SK-N-MC (cell line): ENCODE data around the gene DNAH8.

ENCODE experiments used
- DNase-seq: peaks from one replicate; pipeline ENCODE4 v3.0.0-alpha.2; 2011; ENCODE audit warnings: low read depth, low spot score
- H3K27ac ChIP-seq: fragments of 200-600 bp; sonication (generic); 2 replicates; pipeline ENCODE4 v1.5.1; 2016; ENCODE audit warnings: mixed run types
- H3K36me3 ChIP-seq: fragments of 200-600 bp; sonication (generic); 2 replicates; pipeline ENCODE4 v1.6.1; 2017; ENCODE audit warnings: antibody characterized with exemption, low read length, mixed read lengths; ENCODE audit not compliant: insufficient read depth
- H3K4me3 ChIP-seq: fragments of 200-600 bp; sonication (generic); 2 replicates; pipeline ENCODE4 v1.5.1; 2016
- H3K9ac ChIP-seq: fragments of 200-600 bp; sonication (generic); 2 replicates; pipeline ENCODE4 v1.8.0; 2017; ENCODE audit warnings: mixed run types, mixed read lengths; ENCODE audit not compliant: insufficient read length
- H3K9me3 ChIP-seq: fragments of 200-600 bp; sonication (generic); 2 replicates; pipeline ENCODE4 v1.6.1; 2017; ENCODE audit warnings: low read depth, mild to moderate bottlenecking, antibody characterized with exemption, low read length, moderate library complexity, mixed read lengths
- EZH2 ChIP-seq: fragments of 200-600 bp; sonication (generic); IDR thresholded peaks from one replicate; pipeline ENCODE4 v1.6.1; 2017; ENCODE audit warnings: antibody characterized with exemption
- FOXP2 ChIP-seq: optimal IDR thresholded peaks from 2 replicates; pipeline ENCODE3; 2011; ENCODE audit warnings: mild to moderate bottlenecking, moderate library complexity; ENCODE audit not compliant: insufficient read depth; ENCODE audit errors: extremely low read length, control extremely low read depth
- POLR2AphosphoS5 ChIP-seq: IDR thresholded peaks from 2 replicates; pipeline ENCODE4 v1.6.1; 2012; ENCODE audit warnings: mild to moderate bottlenecking, low read depth, low read length, borderline replicate concordance

DNAH8 gene

DNA sequence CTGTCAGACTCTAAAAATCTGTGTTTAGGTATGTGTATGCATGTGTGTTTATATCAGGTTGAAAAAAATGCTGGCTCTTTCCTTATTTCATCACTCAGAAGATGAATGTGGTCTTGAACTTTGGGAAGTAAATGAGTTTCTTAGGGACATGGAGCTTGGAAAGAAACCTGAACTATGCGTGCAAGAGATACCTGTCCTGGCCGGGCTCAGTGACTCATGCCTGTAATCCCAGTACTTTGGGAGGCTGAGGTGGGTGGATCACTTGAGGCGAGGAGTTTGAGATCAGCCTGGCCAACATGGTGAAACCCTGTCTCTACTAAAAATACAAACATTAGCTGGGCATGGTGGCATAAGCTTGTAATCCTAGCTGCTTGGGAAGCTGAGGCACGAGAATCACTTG lies 329.1 kb downstream of the DNAH8 start:
- no peak for TF ChIP-seq POLR2AphosphoS5
- TF ChIP-seq FOXP2: no peak
- no peak for TF ChIP-seq EZH2
- no peak overlapping the region for H3K4me3 ChIP-seq
- no peak for DNase-seq
- no peaks in the 10 kb centered on the region for H3K9me3 ChIP-seq
- no peak overlapping the region for H3K27ac ChIP-seq
- no peaks in the 10 kb centered on the region for H3K36me3 ChIP-seq
- H3K9ac ChIP-seq: no peak overlapping the region

- Histone ChIP-seq H3K36me3 (no peaks in the 10 kb centered on the region), H3K27ac (no peak overlapping the region), H3K4me3 (no peak overlapping the region), H3K9ac (no peak overlapping the region), H3K9me3 (no peaks in the 10 kb centered on the region)
- TF ChIP-seq EZH2 (no peak), POLR2AphosphoS5 (no peak), FOXP2 (no peak)
- DNase-seq: no peak
Measured at GRCh38 chr6:39047434-39048327, 332.6 kb downstream of the DNAH8 start.

DNA sequence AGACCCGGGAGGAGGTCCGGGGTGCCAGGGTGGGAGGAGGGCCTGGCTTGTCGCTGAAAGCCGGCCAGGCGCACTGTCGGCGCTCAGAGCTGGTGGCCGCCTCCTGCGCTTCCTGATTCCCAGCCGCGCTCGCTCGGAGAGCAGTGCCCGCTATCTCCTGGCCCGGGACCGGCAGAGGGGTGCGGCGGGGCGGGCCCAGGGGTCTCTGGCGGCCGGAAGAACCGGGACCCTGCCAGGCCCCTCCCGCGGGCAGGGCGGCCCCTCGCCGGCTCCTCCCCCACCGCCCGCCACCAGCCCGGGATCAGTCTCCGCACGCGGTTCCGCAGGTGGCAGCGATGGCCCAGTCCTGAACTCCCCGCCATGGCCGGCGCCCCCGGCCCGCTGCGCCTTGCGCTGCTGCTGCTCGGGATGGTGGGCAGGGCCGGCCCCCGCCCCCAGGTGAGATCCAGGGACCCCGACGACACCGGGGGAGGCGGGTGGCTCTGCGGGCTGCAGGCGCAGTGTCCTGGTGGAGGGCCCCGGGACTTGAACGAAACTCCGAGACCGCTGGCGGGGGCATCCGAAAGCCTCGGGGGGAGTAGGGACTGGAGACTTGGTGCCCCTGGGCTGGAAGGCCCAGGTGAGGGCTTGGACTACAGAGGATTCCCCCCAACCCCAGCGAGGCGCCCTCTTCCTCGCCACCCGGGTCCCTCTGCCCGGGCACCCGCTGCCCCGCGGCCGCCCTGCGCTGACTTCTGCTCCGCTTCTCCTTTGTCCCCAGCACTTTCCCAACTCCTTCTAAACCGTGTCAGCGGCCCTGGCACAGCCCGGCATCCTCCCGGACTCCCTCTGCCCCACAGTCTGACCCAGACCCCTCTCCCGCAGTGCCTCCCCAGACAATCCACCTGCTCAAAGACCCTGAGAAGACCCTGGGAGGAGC lies 333.6 kb downstream of the DNAH8 start, which contains the start of gene GLP1R:
Gene GLP1R (plus strand): TSS at position 301 of the 919 bp plus-strand sequence. CDS start 60 bp downstream, at position 361.
- no peaks in the 10 kb centered on the region for H3K9me3 ChIP-seq
- H3K9ac ChIP-seq: no peak within 1 kb of the TSS
- no peak within 1 kb of the TSS for H3K27ac ChIP-seq
- no peak for DNase-seq
- TF ChIP-seq EZH2 (peak; percentile 5), FOXP2 (no peak)
- no peak within 1 kb of the TSS for H3K4me3 ChIP-seq
- no peaks in the 10 kb centered on the region for H3K36me3 ChIP-seq

- H3K36me3 ChIP-seq: no peaks in the 10 kb centered on the region
- H3K9ac ChIP-seq: no peak overlapping the region
Measured at GRCh38 chr6:39049575-39050283, 334.6 kb downstream of the DNAH8 start.

GRCh38 chr6:39050453-39051112 lies 335.5 kb downstream of the DNAH8 start:
- DNase-seq: no peak
- Histone ChIP-seq H3K9ac (no peak overlapping the region), H3K9me3 (no peaks in the 10 kb centered on the region), H3K36me3 (no peaks in the 10 kb centered on the region), H3K27ac (no peak overlapping the region), H3K4me3 (no peak overlapping the region)
- TF ChIP-seq POLR2AphosphoS5 (no peak), FOXP2 (no peak), EZH2 (no peak)

More at GRCh38 chr6:39049575-39050283, 334.6 kb downstream of the DNAH8 start:
- Histone ChIP-seq H3K9me3 (no peaks in the 10 kb centered on the region), H3K27ac (no peak overlapping the region), H3K4me3 (no peak overlapping the region)
- DNase-seq: no peak
- TF ChIP-seq FOXP2 (no peak), POLR2AphosphoS5 (no peak), EZH2 (no peak)

- Histone ChIP-seq H3K36me3 (no peaks in the 10 kb centered on the region), H3K4me3 (no peak overlapping the region), H3K27ac (no peak overlapping the region), H3K9ac (no peak overlapping the region), H3K9me3 (no peaks in the 10 kb centered on the region)
- TF ChIP-seq EZH2 (no peak), POLR2AphosphoS5 (no peak)
- DNase-seq: no peak
Measured at GRCh38 chr6:39051399-39052122, 336.4 kb downstream of the DNAH8 start.

DNA sequence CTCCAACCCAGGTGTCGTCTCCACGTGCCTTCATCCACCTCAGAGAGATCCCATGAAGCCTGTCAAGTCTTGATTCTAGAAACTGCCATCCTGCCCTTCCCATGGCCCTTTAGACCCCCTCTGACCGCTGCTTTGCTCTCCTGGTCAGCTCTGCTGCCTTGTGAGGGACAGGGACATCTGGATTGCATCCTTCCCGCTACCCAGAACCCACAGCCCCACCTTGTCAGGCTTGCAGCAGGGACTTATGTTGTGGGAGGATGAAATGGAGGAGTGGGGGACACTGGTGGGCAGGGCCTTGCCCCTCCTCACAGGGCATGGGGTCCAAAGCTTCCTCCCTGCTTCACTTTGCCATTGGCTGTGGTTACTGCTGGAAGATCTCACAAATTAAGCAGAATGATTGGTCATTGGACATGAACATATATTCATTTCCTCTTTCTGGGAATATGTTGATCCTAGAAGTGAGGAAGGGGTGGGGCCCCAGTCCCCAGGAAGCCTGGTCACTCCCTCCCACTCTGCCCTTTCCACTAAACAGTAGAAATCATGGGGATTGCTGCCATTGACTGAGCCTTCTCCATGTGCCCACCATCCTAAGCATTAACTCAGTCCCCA lies 338.0 kb downstream of the DNAH8 start:
- TF ChIP-seq POLR2AphosphoS5: no peak
- no peak for TF ChIP-seq EZH2
- TF ChIP-seq FOXP2: no peak
- DNase-seq: no peak
- Histone ChIP-seq H3K4me3 (no peak overlapping the region), H3K27ac (no peak overlapping the region), H3K36me3 (no peaks in the 10 kb centered on the region), H3K9me3 (no peaks in the 10 kb centered on the region), H3K9ac (no peak overlapping the region)
